ENCODE results near the gene OR1Q1. TPM values are rescaled to one million over a fixed set of nuclear protein-coding genes. Genes with fewer than 3 reads are reported as not detected.
"Not testable (repeated sequence)": the region's sequence is repeated elsewhere in the genome, so short reads cannot be mapped to it uniquely, and the experiment has no call there.

OR1Q1 gene
- total RNA-seq, 1 experiment from 2014 or later: not detected

- H3K4me3 ChIP-seq (replicated peaks in 1 of 2; ENCODE audit: low read depth in 1 of 2, low read length in 2 of 2): no peak overlapping the region
- no peak for DNase-seq (ENCODE audit: low read depth, low spot score)
- RAD21 ChIA-PET (ENCODE audit: low non-redundant PET in 1 of 2, low total read pairs in 2 of 2, uncharacterized antibody in 2 of 2, unreplicated experiment in 2 of 2): no interaction called here
- H3K4me1 ChIP-seq (ENCODE audit: control insufficient read depth in 1 of 2, insufficient read depth in 2 of 2, low read length in 2 of 2): peaks cover 0 to 9% of the 10 kb centered on the region in 2 experiments; a peak in 3 of 4 replicates
- CTCF ChIA-PET: no interaction called here
- no peaks in the 10 kb centered on the region for H3K27me3 ChIP-seq (ENCODE audit: insufficient read depth, low read length)
- intact Hi-C loops (cut with micrococcal nuclease): no loop called here
- no peaks in the 10 kb centered on the region for H3K9me3 ChIP-seq (ENCODE audit: control insufficient read depth in 1 of 2, insufficient read depth in 1 of 2, low read depth in 1 of 2, low read length in 2 of 2)
- H3K36me3 ChIP-seq (ENCODE audit: control insufficient read depth in 1 of 2, insufficient read depth in 2 of 2, low read length in 2 of 2): no peaks in the 10 kb centered on the region
- POLR2A ChIA-PET: no interaction called here
- H3K9ac ChIP-seq (ENCODE audit: low read length): no peak overlapping the region
- no peaks in the 10 kb centered on the region for H3K9me2 ChIP-seq (ENCODE audit: insufficient read depth)
- no peak overlapping the region for H3K27ac ChIP-seq (ENCODE audit: low read depth, low read length)
- H3K4me2 ChIP-seq (ENCODE audit: low read length): peak overlapping the region; percentile 34
- ATAC-seq: no peak
- H3K79me2 ChIP-seq (ENCODE audit: insufficient read depth, low read length): no peaks in the 10 kb centered on the region
- BruUV-seq (replicated peaks): no TSS peak
- H4K20me1 ChIP-seq (ENCODE audit: insufficient read depth): no peaks in the 10 kb centered on the region
- no peak for TF ChIP-seq JUND (IDR thresholded peaks at IDR 0.05)
- no peak for TF ChIP-seq YY1 (IDR thresholded peaks at IDR 0.05; ENCODE audit: extremely low read depth, insufficient replicate concordance, low read depth, low read length)
- TF ChIP-seq ATF3 (IDR thresholded peaks at IDR 0.05): no peak
- peak overlapping the region; percentile 29 for H2AFZ ChIP-seq (ENCODE audit: low read depth, low read length, poor library complexity, severe bottlenecking)
Observed at GRCh38 chr9:122579874-122580273, 34.7 kb upstream of the OR1Q1 start.

GRCh38 chr9:122580360-122580759 is 34.2 kb upstream of the OR1Q1 start:
- intact Hi-C loops (cut with micrococcal nuclease): no loop called here
- H2AFZ ChIP-seq (ENCODE audit: low read depth, low read length, poor library complexity, severe bottlenecking): peak overlapping the region; percentile 29
- H3K9ac ChIP-seq (ENCODE audit: low read length): no peak overlapping the region
- H3K36me3 ChIP-seq (ENCODE audit: control insufficient read depth in 1 of 2, insufficient read depth in 2 of 2, low read length in 2 of 2): no peaks in the 10 kb centered on the region
- H3K27ac ChIP-seq (ENCODE audit: low read depth, low read length): no peak overlapping the region
- H3K4me2 ChIP-seq (ENCODE audit: low read length): peak overlapping the region; percentile 34
- RAD21 ChIA-PET (ENCODE audit: low non-redundant PET in 1 of 2, low total read pairs in 2 of 2, uncharacterized antibody in 2 of 2, unreplicated experiment in 2 of 2): no interaction called here
- H3K79me2 ChIP-seq (ENCODE audit: insufficient read depth, low read length): no peaks in the 10 kb centered on the region
- H3K9me3 ChIP-seq (ENCODE audit: control insufficient read depth in 1 of 2, insufficient read depth in 1 of 2, low read depth in 1 of 2, low read length in 2 of 2): no peaks in the 10 kb centered on the region
- no peak overlapping the region for H3K4me3 ChIP-seq (replicated peaks in 1 of 2; ENCODE audit: low read depth in 1 of 2, low read length in 2 of 2)
- DNase-seq (ENCODE audit: low read depth, low spot score) (peak; percentile 4), ATAC-seq (peak; percentile 72)
- TF ChIP-seq JUND (IDR thresholded peaks at IDR 0.05) (peak; percentile 33; the same call in 1 of the 2 replicates), TCF7L2 (IDR thresholded peaks at IDR 0.05; ENCODE audit: borderline replicate concordance, extremely low read depth, insufficient read depth, insufficient read length) (no peak)
- H3K27me3 ChIP-seq (ENCODE audit: insufficient read depth, low read length): no peaks in the 10 kb centered on the region
- no TSS peak for BruUV-seq (replicated peaks)
- no peaks in the 10 kb centered on the region for H4K20me1 ChIP-seq (ENCODE audit: insufficient read depth)
- POLR2A ChIA-PET: no interaction called here
- CTCF ChIA-PET: no interaction called here
- H3K4me1 ChIP-seq (ENCODE audit: control insufficient read depth in 1 of 2, insufficient read depth in 2 of 2, low read length in 2 of 2): peaks cover 0 to 9% of the 10 kb centered on the region in 2 experiments; a peak in 3 of 4 replicates
- H3K9me2 ChIP-seq (ENCODE audit: insufficient read depth): no peaks in the 10 kb centered on the region

DNA sequence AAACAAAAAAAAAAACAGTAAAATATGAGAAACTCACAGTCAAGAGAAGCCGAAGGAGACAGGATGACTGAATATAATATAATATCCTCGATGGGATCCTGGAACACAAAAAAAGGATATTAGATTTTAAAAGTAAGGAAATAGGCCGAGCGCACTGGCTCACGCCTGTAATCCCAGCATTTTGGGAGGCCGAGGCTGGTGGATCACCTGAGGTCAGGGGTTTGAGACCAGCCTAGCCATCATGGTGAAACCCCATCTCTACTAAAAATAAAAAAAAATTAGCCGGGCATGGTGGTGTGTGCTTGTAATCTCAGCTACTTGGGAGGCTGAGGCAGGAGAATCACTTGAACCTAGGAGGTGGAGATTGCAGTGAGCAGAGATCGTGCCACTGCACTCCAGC is 31.3 kb upstream of the OR1Q1 start, which contains the start of gene OR1L8:
Gene OR1L8 (minus strand): TSS at position 101 of the 400 bp plus-strand sequence. CDS start 14,907 bp downstream, outside the sequence.
- ATAC-seq; intact Hi-C loops (cut with micrococcal nuclease): not testable (repeated sequence)

More for the DNA sequence above, 31.3 kb upstream of the OR1Q1 start, which contains the start of gene OR1L8:
- H3K36me3 ChIP-seq (ENCODE audit: control insufficient read depth in 1 of 2, insufficient read depth in 2 of 2, low read length in 2 of 2); POLR2A ChIA-PET; H3K4me2 ChIP-seq (ENCODE audit: low read length); H2AFZ ChIP-seq (ENCODE audit: low read depth, low read length, poor library complexity, severe bottlenecking); H3K9ac ChIP-seq (ENCODE audit: low read length); H3K4me1 ChIP-seq (ENCODE audit: control insufficient read depth in 1 of 2, insufficient read depth in 2 of 2, low read length in 2 of 2); H3K27me3 ChIP-seq (ENCODE audit: insufficient read depth, low read length); H3K4me3 ChIP-seq (replicated peaks in 1 of 2; ENCODE audit: low read depth in 1 of 2, low read length in 2 of 2); H3K79me2 ChIP-seq (ENCODE audit: insufficient read depth, low read length); H3K9me2 ChIP-seq (ENCODE audit: insufficient read depth); H3K27ac ChIP-seq (ENCODE audit: low read depth, low read length); H4K20me1 ChIP-seq (ENCODE audit: insufficient read depth); CTCF ChIA-PET; H3K9me3 ChIP-seq (ENCODE audit: control insufficient read depth in 1 of 2, insufficient read depth in 1 of 2, low read depth in 1 of 2, low read length in 2 of 2); DNase-seq (ENCODE audit: low read depth, low spot score); BruUV-seq (replicated peaks): not testable (repeated sequence)
- RAD21 ChIA-PET (ENCODE audit: low non-redundant PET in 1 of 2, low total read pairs in 2 of 2, uncharacterized antibody in 2 of 2, unreplicated experiment in 2 of 2): interaction anchor here in 1 of 2 experiments (0.7 kb wide), 1 partner anchor 183 kb away, joined by 3 read pairs; no protein-coding TSS in a partner anchor

Data from HCT116 (cell line).